Transverse colon (tissue), 3 donors: ENCODE results near the gene ZNF385B.
"Not testable (repeated sequence)": the region's sequence is repeated elsewhere in the genome, so short reads cannot be mapped to it uniquely, and the experiment has no call there.

ENCODE experiments used
- CTCF ChIP-seq, 5 experiments: fragments of 200-600 bp in 3 of 5; fragments of 450-650 bp in 2 of 5; sonication (generic) in 3 of 5; IDR thresholded peaks; 1 replicate in 2 of 5; 2 replicates in 3 of 5; pipeline ENCODE4 v1.5.1; 2016 to 2017; ENCODE audit warnings: antibody characterized with exemption in 5 of 5, inconsistent platforms in 3 of 5, mild to moderate bottlenecking in 2 of 5, moderate library complexity in 1 of 5
- POLR2A ChIP-seq: fragments of 450-650 bp; IDR thresholded peaks from one replicate; pipeline ENCODE4 v1.6.1; 2016; ENCODE audit warnings: antibody characterized with exemption, mild to moderate bottlenecking, moderate library complexity

- not testable (repeated sequence) for TF ChIP-seq CTCF (IDR thresholded peaks at IDR 0.05); POLR2A
Observed at GRCh38 chr2:179631769-179632385, 229.5 kb downstream of the ZNF385B start.
